ENCODE results near the gene LRRK1.

Gene LRRK1

DNA sequence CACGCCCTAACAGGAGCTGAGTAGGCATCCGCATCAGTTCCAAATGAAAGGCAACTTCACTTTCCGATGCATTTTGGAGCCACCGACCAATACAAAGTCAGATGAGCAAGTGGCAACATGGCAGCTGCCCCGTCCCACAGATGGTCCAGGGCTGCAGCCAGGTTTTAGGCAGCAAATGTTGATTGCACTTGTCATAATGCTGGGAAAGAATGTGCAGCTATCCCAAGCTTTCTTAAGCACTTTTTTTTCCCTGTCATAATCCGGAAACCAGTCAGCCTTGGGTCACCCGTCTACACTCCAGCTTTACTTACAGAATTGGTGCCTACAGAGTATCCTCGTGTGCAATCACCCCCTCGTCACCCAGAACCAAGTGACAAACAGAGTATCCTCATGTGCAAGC, 185.0 kb downstream of the LRRK1 start:
- CTCF ChIA-PET: interaction anchor here (1.5 kb wide), 1 partner anchor 16 kb away, joined by 4 read pairs; no protein-coding TSS in a partner anchor
- POLR2A ChIA-PET (ENCODE audit: low non-redundant PET): no interaction called here
- DNase-seq (ENCODE audit: low spot score): no peak
- TF ChIP-seq, protein P1, sequence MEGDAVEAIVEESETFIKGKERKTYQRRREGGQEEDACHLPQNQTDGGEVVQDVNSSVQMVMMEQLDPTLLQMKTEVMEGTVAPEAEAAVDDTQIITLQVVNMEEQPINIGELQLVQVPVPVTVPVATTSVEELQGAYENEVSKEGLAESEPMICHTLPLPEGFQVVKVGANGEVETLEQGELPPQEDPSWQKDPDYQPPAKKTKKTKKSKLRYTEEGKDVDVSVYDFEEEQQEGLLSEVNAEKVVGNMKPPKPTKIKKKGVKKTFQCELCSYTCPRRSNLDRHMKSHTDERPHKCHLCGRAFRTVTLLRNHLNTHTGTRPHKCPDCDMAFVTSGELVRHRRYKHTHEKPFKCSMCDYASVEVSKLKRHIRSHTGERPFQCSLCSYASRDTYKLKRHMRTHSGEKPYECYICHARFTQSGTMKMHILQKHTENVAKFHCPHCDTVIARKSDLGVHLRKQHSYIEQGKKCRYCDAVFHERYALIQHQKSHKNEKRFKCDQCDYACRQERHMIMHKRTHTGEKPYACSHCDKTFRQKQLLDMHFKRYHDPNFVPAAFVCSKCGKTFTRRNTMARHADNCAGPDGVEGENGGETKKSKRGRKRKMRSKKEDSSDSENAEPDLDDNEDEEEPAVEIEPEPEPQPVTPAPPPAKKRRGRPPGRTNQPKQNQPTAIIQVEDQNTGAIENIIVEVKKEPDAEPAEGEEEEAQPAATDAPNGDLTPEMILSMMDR (conservative IDR thresholded peaks at IDR 0.05; ENCODE audit: low read depth): no peak
- no peak overlapping the region for H3K27ac ChIP-seq

DNA sequence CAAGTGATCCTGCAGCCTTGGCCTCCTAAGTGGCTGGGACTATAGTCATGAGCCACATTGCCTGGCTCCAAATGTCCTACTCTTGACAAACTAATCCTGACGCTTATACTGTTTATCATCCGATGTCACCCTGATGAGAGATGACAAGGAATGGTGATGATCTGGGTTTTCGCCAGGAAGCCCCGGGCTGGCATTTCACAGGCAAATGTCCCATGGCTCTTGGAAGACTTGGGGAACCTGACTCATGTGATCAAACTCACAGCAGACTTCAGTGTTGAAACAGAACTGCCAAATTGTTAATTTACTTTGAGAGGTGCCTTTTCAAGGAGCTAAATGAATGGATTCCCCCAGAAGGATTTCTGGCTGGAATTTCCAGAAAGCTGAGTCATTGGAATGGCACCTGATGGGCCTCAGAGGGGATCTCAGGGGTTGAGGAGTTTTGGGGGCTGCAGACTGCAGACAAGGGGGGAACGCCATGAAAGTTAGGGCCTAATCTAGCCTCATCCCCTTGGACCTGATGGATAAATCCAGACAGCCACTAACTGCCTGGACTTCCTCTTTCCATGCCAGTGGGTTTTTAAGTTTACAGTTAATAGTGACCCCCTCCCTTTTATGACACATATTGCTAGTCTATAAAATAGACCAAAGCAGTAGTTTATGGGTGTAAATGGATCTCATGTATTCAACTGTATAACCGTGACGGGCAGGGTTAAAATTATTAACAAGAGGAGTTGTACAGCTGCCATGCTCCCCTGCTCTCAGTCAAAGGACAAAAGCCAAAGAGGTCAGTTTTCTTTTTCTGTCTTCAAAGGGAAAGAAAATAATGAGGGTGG, 186.1 kb downstream of the LRRK1 start:
- CTCF ChIA-PET: interaction anchor here (0.8 to 1.5 kb wide), 2 partner anchors 17 to 47 kb away, joined by 3 to 4 read pairs; no protein-coding TSS in a partner anchor
- no peak for DNase-seq (ENCODE audit: low spot score)
- TF ChIP-seq, protein P1 (conservative IDR thresholded peaks at IDR 0.05; ENCODE audit: low read depth): no peak
- peak overlapping the region; percentile 21; the same call in 1 of the 2 replicates for H3K27ac ChIP-seq
- POLR2A ChIA-PET (ENCODE audit: low non-redundant PET): no interaction called here

DNA sequence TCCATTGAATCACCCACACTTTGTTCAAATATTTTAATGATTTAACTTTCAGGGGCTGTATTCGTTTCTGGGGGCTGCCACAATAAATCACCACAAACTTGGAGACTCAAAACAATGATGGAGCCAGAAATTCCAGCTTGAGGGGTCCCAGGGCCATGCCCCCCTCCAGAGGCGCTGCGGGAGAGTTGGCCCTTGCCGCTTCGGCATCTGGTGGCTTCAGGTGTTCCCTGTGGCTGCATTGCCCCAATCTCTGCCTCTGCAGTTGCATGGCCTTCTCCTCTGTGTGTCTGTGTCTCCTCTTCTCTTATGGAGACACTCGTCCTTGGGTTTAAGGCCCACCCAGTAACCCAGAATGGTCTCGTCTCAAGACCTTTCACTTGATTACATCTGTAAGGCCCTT, 187.9 kb downstream of the LRRK1 start:
- ChIA-PET POLR2A (ENCODE audit: low non-redundant PET) (no interaction called here), CTCF (no interaction called here)
- TF ChIP-seq, protein P1 (conservative IDR thresholded peaks at IDR 0.05; ENCODE audit: low read depth): no peak
- no peak overlapping the region for H3K27ac ChIP-seq
- no peak for DNase-seq (ENCODE audit: low spot score)

DNA sequence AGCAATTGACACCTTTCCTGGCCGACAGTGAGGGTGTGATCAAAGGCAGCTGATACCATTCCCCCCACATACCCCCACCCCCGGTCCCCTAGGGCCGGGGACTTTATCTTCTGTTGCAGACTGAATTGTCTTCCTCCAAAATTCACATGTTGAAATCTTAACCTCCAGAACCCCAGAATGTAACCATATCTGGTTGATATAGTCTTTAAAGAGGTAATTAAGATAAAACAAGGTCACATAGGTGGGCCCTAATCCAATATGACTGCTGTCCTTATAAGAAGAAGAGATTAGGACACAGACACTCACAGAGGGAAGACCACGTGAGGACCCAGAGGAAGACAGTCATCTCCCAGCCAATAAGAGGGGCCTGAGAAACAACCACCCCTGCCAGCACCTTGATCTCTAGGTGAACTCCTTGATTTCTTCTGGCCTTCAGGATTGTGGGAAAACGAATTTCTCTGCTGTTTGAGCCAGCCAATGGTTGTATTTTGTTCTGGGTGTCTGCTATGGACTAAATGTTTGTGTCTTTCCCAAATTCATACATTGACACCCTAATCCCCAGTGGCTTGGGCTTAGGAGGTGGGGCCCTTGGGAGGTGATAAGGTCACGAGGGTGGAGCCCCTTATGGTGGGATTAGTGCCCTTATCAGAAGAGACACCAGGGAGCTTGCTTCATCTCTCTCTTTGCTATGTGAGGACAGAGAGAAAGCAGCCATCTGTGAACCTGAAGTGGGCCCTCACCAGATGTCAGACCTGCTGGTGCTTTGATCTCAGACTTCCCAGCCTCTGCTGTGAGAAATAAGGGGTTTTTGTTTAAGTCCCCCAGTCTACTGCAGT, 188.7 kb downstream of the LRRK1 start:
- no peak overlapping the region for H3K27ac ChIP-seq
- CTCF ChIA-PET: no interaction called here
- POLR2A ChIA-PET (ENCODE audit: low non-redundant PET): no interaction called here
- TF ChIP-seq, protein P1 (conservative IDR thresholded peaks at IDR 0.05; ENCODE audit: low read depth): no peak
- DNase-seq (ENCODE audit: low spot score): no peak

DNA sequence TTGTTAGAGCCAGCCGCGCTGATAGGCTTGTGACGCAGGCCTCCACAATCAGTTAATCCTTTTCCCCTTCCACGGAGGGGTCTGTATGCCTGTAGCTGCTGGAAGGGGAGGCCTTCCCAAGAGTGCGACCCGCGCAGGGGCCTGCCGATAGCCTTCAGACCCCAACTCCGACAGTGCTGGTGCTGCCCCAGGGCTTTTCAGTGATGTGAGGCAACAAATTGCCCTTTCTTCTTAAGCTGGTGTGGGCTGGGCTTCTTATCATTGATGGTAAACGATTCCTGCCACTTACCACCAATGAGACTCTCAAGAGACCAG, 189.3 kb downstream of the LRRK1 start:
- no peak overlapping the region for H3K27ac ChIP-seq
- TF ChIP-seq, protein P1 (conservative IDR thresholded peaks at IDR 0.05; ENCODE audit: low read depth): no peak
- POLR2A ChIA-PET (ENCODE audit: low non-redundant PET): no interaction called here
- CTCF ChIA-PET: no interaction called here
- DNase-seq (ENCODE audit: low spot score): no peak

DNA sequence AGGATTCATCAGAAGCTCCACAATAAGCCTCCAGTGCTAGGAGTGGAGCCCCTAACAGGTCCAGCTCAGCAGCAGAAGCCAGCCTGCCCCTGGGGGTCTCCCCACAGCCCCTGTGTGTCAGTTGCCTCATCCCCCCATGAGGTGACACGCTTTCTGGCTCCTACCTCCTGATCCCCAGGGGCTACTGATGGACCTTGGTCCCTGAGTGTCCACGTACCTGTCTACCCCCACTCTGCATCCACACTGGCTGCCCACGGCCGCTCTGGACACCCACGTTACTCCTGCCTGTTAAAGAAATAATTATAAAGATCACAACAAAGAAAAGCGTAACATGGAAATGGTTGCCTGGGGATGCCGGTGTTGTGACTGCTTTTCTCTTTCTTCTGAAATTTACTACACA, 189.6 kb downstream of the LRRK1 start:
- DNase-seq (ENCODE audit: low spot score): no peak
- POLR2A ChIA-PET (ENCODE audit: low non-redundant PET): no interaction called here
- CTCF ChIA-PET: no interaction called here
- H3K27ac ChIP-seq: no peak overlapping the region
- TF ChIP-seq, protein P1 (conservative IDR thresholded peaks at IDR 0.05; ENCODE audit: low read depth): no peak
